B cell (primary cell): ENCODE results near the gene FARP1. TPM values are rescaled to one million over a fixed set of nuclear protein-coding genes. Genes with fewer than 3 reads are reported as not detected.

Source experiments
- ATAC-seq: fragments of 200-7000 bp; cut with Tn5 transposase; one replicate; pipeline ENCODE4 v1.10.0; 2021; ENCODE audit warnings: low read depth, mild to moderate bottlenecking, moderate number of reproducible peaks, moderate library complexity
- CTCF ChIA-PET: fragments of 350-600 bp; sonication (Branson Sonifier 250); formaldehyde crosslinking; loops from one replicate; lab custom pipeline; 2021; ENCODE audit warnings: antibody characterized with exemption, inconsistent platforms; lab: Charles Lee
- POLR2A ChIA-PET: fragments of 350-600 bp; sonication (Branson Sonifier 250); formaldehyde crosslinking; loops from one replicate; lab custom pipeline; 2021; ENCODE audit warnings: antibody characterized with exemption; lab: Charles Lee
- DNase-seq: peaks from one replicate; pipeline ENCODE4 v3.0.0; 2013
- H2AFZ ChIP-seq: 2 replicates; pipeline ENCODE4 v1.6.1; 2012; ENCODE audit warnings: mild to moderate bottlenecking, low read depth, low read length; ENCODE audit not compliant: insufficient read depth, poor library complexity, severe bottlenecking
- H3K27ac ChIP-seq, 2 donors: 1 replicate in 1 of 2; 2 replicates in 1 of 2; pipeline ENCODE4 v1.5.1; 2012 to 2013; ENCODE audit warnings: low read length in 2 of 2, mild to moderate bottlenecking in 2 of 2, moderate library complexity in 1 of 2
- H3K27me3 ChIP-seq, 4 experiments: fragments of 200-600 bp in 1 of 4; sonication (generic) in 1 of 4; replicated peaks in 1 of 4; 1 replicate in 2 of 4; 2 replicates in 2 of 4; pipeline versions ENCODE4 v1.6.1 to v1.7.0; 2013 to 2016; ENCODE audit warnings: low read length in 3 of 4, mild to moderate bottlenecking in 2 of 4, mixed read lengths in 1 of 4, moderate library complexity in 1 of 4; ENCODE audit not compliant: insufficient read depth in 4 of 4, control insufficient read depth in 3 of 4; ENCODE audit errors: control extremely low read depth in 1 of 4
- H3K36me3 ChIP-seq, 2 experiments: replicated peaks in 1 of 2; 1 replicate in 1 of 2; 2 replicates in 1 of 2; pipeline versions ENCODE4 v1.6.1 to v1.7.1; 2013; ENCODE audit warnings: low read length in 1 of 2; ENCODE audit not compliant: insufficient read depth in 2 of 2, control insufficient read depth in 1 of 2; ENCODE audit errors: control extremely low read depth in 1 of 2, extremely low read depth in 1 of 2
- H3K4me1 ChIP-seq, 2 donors: fragments of 200-600 bp in 1 of 2; sonication (generic) in 1 of 2; 1 replicate in 1 of 2; 2 replicates in 1 of 2; pipeline versions ENCODE4 v1.5.1 to v1.6.1; 2013 to 2017; ENCODE audit warnings: low read length in 2 of 2; ENCODE audit not compliant: control insufficient read depth in 2 of 2, insufficient read depth in 2 of 2
- H3K4me2 ChIP-seq: replicated peaks from 2 replicates; pipeline ENCODE3; 2012; ENCODE audit warnings: mild to moderate bottlenecking, low read depth, low read length; ENCODE audit not compliant: poor library complexity, severe bottlenecking
- H3K4me3 ChIP-seq, 5 experiments: fragments of 200-600 bp in 1 of 5; sonication (generic) in 1 of 5; 1 replicate in 3 of 5; 2 replicates in 2 of 5; pipeline versions ENCODE4 v1.5.1 to v1.7.0; 2011 to 2016; ENCODE audit warnings: low read length in 4 of 5, mild to moderate bottlenecking in 4 of 5, low read depth in 2 of 5, control low read depth in 1 of 5, moderate library complexity in 1 of 5; ENCODE audit not compliant: insufficient read depth in 1 of 5; ENCODE audit errors: control extremely low read depth in 1 of 5, extremely low read depth in 1 of 5
- H3K79me2 ChIP-seq: fragments of 200-600 bp; sonication (generic); one replicate; pipeline ENCODE4 v1.6.0; 2016; ENCODE audit warnings: low read length; ENCODE audit not compliant: control insufficient read depth, insufficient read depth
- H3K9ac ChIP-seq: fragments of 200-600 bp; sonication (generic); 2 replicates; pipeline ENCODE4 v1.6.1; 2017; ENCODE audit warnings: mild to moderate bottlenecking, low read length, moderate library complexity
- H3K9me3 ChIP-seq, 3 donors: one replicate each; pipeline versions ENCODE4 v1.6.1 to v1.7.1; 2013; ENCODE audit warnings: low read length in 2 of 3; ENCODE audit not compliant: control insufficient read depth in 2 of 3, insufficient read depth in 1 of 3; ENCODE audit errors: control extremely low read depth in 1 of 3
- H4K20me1 ChIP-seq: 2 replicates; pipeline ENCODE4 v1.6.0; 2012; ENCODE audit warnings: mild to moderate bottlenecking, low read length; ENCODE audit not compliant: insufficient read depth, control insufficient read depth, poor library complexity, severe bottlenecking
- H3K27ac Mint-ChIP-seq: one replicate; pipeline ENCODE4 v1.8.0; 2021; ENCODE audit warnings: mixed read lengths
- H3K27me3 Mint-ChIP-seq: one replicate; pipeline ENCODE4 v1.8.0; 2021; ENCODE audit warnings: mixed read lengths
- H3K4me1 Mint-ChIP-seq: one replicate; pipeline ENCODE4 v1.8.0; 2021; ENCODE audit warnings: mixed read lengths
- H3K4me3 Mint-ChIP-seq: one replicate; pipeline ENCODE4 v1.8.0; 2021; ENCODE audit warnings: mixed read lengths
- H3K9me3 Mint-ChIP-seq: one replicate; pipeline ENCODE4 v1.8.0; 2022; ENCODE audit warnings: mixed read lengths; ENCODE audit not compliant: insufficient read depth
- CTCF ChIP-seq: fragments of 200-600 bp; IDR thresholded peaks from one replicate; pipeline ENCODE4 v1.8.0; 2022; ENCODE audit warnings: antibody characterized with exemption, mild to moderate bottlenecking
- EZH2 ChIP-seq: IDR thresholded peaks from 2 replicates; pipeline ENCODE4 v1.6.1; 2012; ENCODE audit warnings: borderline replicate concordance, low read depth, mild to moderate bottlenecking, moderate library complexity, low read length; ENCODE audit not compliant: insufficient read depth, poor library complexity, severe bottlenecking
- WGBS: methylation state at CpG from one replicate; pipeline ENCODE4 v1.1.5; 2013; ENCODE audit warnings: missing lambda C conversion rate; ENCODE audit not compliant: insufficient coverage; 5-methylcytosine and 5-hydroxymethylcytosine counted together
- intact Hi-C: fragments of 100-400 bp; cut with micrococcal nuclease; formaldehyde crosslinking; loops from one replicate; pipeline ENCODE4 v1.10.0; 2022
- polyA plus RNA-seq: library from polyadenylated mRNA; depleted of rRNA; stranded (reverse); fragments of >200 nt; gene quantifications from 2 replicates; pipeline ENCODE4 v1.2.3, GENCODE V29; 2012
- total RNA-seq, 2 donors: library from RNA; stranded (reverse); fragments of 120-200 nt in 1 of 2; gene quantifications; 1 replicate in 1 of 2; 2 replicates in 1 of 2; pipeline versions ENCODE4 v1.2.3 to v1.2.4, GENCODE V29; 2013 to 2022

Gene FARP1
- total and polyA plus RNA-seq, 2 donors (not counting 1 experiment from before 2014, with no cell fraction given) = 0.15 to 1.5 TPM

DNA sequence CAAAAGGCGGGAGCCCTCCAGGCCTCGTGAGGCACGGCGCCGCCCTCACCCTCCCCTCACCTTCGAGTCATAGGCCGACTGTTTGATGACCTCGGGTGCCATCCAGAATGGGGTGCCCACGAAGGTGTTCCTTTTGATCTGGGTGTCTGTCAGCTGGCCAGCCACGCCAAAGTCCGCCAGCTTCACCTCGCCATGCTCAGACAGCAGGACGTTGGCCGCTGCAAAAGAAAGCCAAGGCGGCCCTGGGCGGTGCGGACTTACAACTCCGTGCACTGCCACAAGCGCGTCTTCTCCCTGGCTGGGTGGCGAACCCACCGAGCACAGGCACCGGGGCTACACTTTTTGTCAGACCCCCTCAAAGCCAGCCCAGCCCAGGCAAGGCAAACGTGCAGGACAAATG, 331.9 kb downstream of the FARP1 start:
- DNase-seq (no peak), ATAC-seq (no peak)
- no peak overlapping the region for H3K27ac Mint-ChIP-seq
- Histone ChIP-seq H3K4me3 (no peak overlapping the region), H3K27ac (no peak overlapping the region), H3K9me3 (peaks cover 0 to 4% (median 0%) of the 10 kb centered on the region in 3 donors), H3K4me2 (no peak overlapping the region), H3K27me3 (no peaks in the 10 kb centered on the region), H3K36me3 (peaks cover 3 to 50% of the 10 kb centered on the region in 2 experiments), H3K9ac (no peak overlapping the region), H3K4me1 (peaks cover 32 to 36% of the 10 kb centered on the region in 2 donors), H3K79me2 (peaks cover 73% of the 10 kb centered on the region), H2AFZ (no peak overlapping the region), H4K20me1 (peaks cover 84% of the 10 kb centered on the region)
- H3K9me3 Mint-ChIP-seq = no peaks in the 10 kb centered on the region
- no peak overlapping the region for H3K4me3 Mint-ChIP-seq
- no peaks in the 10 kb centered on the region for H3K27me3 Mint-ChIP-seq
- H3K4me1 Mint-ChIP-seq = peaks cover 36% of the 10 kb centered on the region
- whole genome bisulfite sequencing = over 99% methylated on average over 23 of the region's 24 CpGs
- ChIA-PET CTCF (interaction anchor here (1.0 to 1.3 kb wide), 2 partner anchors 29 to 179 kb away, joined by 3 to 10 read pairs; no protein-coding TSS in a partner anchor), POLR2A (no interaction called here)
- intact Hi-C loops = no loop called here
- no peak for TF ChIP-seq EZH2
- TF ChIP-seq CTCF = no peak

GRCh38 chr13:98475522-98475921, 332.6 kb downstream of the FARP1 start:
- no peak for ATAC-seq
- Histone ChIP-seq H2AFZ (no peak overlapping the region), H3K27me3 (no peaks in the 10 kb centered on the region), H3K79me2 (peaks cover 75% of the 10 kb centered on the region), H3K4me2 (no peak overlapping the region), H3K9me3 (peaks cover 0 to 4% (median 0%) of the 10 kb centered on the region in 3 donors), H3K36me3 (peaks cover 3 to 44% of the 10 kb centered on the region in 2 experiments), H3K27ac (no peak overlapping the region), H4K20me1 (peaks cover 83% of the 10 kb centered on the region), H3K9ac (no peak overlapping the region), H3K4me1 (peaks cover 32 to 38% of the 10 kb centered on the region in 2 donors), H3K4me3 (no peak overlapping the region)
- ChIA-PET CTCF (interaction anchor here (0.9 to 1.8 kb wide), 8 partner anchors 9 to 177 kb away, joined by 3 to 8 read pairs (median 6); no protein-coding TSS in a partner anchor), POLR2A (no interaction called here)
- no peak overlapping the region for H3K27ac Mint-ChIP-seq
- TF ChIP-seq CTCF = no peak
- no peak for TF ChIP-seq EZH2
- no peaks in the 10 kb centered on the region for H3K9me3 Mint-ChIP-seq
- no peak overlapping the region for H3K4me3 Mint-ChIP-seq
- no peak for DNase-seq
- intact Hi-C loops = no loop called here
- WGBS = 95% methylated on average over 12 of the region's 13 CpGs
- peaks cover 36% of the 10 kb centered on the region for H3K4me1 Mint-ChIP-seq
- H3K27me3 Mint-ChIP-seq = no peaks in the 10 kb centered on the region
